Fibroblast of pulmonary artery (primary cell): ENCODE data around the gene RNU5D-1.

Source experiments
- DNase-seq: peaks from one replicate; pipeline ENCODE4 v3.0.0-alpha.2; 2010; ENCODE audit warnings: low read depth
- H3K4me3 ChIP-seq: replicated peaks from 2 replicates; pipeline ENCODE4 v1.5.1; 2011; ENCODE audit warnings: low read depth, mild to moderate bottlenecking, control low read depth, low read length, moderate library complexity
- CTCF ChIP-seq: IDR thresholded peaks from 2 replicates; pipeline ENCODE4 v1.5.1; 2011; ENCODE audit warnings: mild to moderate bottlenecking, control low read depth, low read length, inconsistent platforms; ENCODE audit errors: missing control alignments

Gene RNU5D-1

GRCh38 chr1:44730741-44731512, at the start of gene RNU5D-1:
Gene RNU5D-1, minus strand, starts transcription at chr1:44731170.
- peak; percentile 98 for DNase-seq
- TF ChIP-seq CTCF, result peak; percentile 81
- peak within 1 kb of the TSS; percentile 40 for H3K4me3 ChIP-seq

GRCh38 chr1:44780583-44781121, 49.7 kb upstream of the RNU5D-1 start:
- TF ChIP-seq CTCF, result no peak
- H3K4me3 ChIP-seq, result no peak overlapping the region
- no peak for DNase-seq

DNA sequence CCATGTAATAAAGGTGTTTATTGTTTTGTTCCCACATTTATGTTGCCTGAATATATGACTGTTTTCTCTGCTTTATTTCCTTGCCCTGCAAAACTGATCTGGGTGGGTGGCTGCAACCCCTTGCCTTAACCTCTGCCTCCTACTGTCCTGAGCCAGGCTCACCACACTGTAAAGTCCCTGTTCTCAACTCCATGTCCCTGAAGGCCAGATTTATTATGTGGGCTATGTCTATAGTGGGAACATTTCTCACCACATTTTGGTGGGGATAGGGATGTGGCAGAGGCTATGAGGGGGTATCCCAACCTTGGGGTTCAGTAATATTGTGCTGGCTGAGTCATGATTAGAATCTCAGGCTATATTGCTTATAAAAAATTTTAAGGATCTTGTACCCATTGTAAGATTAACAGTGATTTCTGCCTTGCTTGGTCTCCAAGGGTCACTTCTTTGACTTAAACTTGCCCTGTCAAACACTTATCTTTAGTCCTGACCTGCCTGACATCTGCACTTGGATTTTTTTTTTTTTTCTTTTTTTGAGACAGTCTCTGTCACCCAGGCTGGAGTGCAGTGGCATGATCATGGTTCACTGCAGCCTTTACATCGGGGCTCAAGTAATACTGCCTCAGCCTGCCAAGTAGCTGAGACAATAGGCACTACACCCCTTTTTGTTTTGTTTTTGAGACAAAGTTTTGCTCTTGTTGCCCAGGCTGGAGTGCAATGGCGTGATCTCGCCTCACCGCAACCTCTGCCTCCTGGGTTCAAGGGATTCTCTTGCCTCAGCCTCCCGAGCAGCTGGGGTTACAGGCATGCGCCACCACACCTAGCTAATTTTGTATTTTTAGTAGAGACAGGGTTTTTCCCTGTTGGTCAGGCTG, 48.0 kb upstream of the RNU5D-1 start:
- no peak for DNase-seq
- no peak overlapping the region for H3K4me3 ChIP-seq
- no peak for TF ChIP-seq CTCF

DNA sequence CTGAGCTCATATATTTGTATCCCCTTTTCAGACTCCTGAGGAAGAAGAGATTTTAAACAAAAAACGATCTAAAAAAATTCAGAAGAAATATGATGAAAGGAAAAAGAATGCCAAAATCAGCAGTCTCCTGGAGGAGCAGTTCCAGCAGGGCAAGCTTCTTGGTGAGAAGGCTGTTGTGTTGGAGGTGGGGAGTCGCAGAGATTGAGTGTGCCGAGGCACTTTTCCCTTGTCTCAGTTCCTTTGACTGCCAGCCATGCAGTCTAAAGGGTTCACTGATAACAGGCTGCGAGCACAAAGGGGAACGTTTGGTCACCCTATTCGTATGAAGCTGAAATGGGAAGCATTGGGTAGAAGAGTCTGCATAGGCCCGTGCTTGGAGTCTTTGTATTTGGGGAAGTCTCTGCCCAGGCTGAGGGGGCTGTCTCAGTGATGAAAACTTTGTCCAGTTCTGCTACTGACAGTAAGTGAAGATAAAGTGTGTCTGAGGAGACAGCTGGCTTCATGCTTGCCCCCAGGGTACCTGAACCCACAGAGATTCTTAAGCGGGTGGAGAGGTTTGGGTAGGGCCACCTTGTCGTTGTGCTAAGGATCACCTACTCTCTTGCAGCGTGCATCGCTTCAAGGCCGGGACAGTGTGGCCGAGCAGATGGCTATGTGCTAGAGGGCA, 47.1 kb upstream of the RNU5D-1 start:
- H3K4me3 ChIP-seq, result peak overlapping the region; percentile 95
- TF ChIP-seq CTCF, result no peak
- DNase-seq, result no peak

- no peak for DNase-seq
- no peak for TF ChIP-seq CTCF
- H3K4me3 ChIP-seq, result peak overlapping the region; percentile 95
Measured at GRCh38 chr1:44777547-44777946, 46.6 kb upstream of the RNU5D-1 start.

- no peak for TF ChIP-seq CTCF
Measured at GRCh38 chr1:44776730-44777068, 45.7 kb upstream of the RNU5D-1 start.

More at GRCh38 chr1:44776730-44777068, 45.7 kb upstream of the RNU5D-1 start:
- H3K4me3 ChIP-seq, result peak overlapping the region; percentile 95
- DNase-seq, result no peak
